ENCODE measurements around the gene ANKS6. TPM values are rescaled to one million over a fixed set of nuclear protein-coding genes. Genes with fewer than 3 reads are reported as not detected.

Gene ANKS6
- total RNA-seq, 2 experiments from 2014 or later: 14.6 to 15.0 TPM

DNA sequence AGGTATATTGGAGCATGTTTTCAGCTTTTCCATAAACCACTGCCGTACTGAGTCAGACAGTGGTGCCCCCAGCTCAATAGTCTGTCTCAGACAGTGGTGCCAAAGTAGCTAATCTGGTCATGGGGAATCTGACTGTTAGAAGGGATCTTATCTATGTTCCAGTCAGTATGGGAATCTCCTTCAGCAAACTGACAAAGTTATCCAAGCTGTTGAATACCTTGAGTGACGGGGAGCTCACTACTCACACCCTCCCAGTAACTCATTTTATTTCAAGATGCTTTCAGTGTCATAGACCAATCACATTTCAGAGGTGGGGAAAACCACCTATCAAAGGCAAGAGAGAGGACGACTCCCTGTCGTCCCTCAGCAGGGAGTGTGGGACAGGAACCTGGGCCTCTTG lies 18.7 kb downstream of the ANKS6 start:
- Mint-ChIP-seq H3K4me3 (no peak overlapping the region), H3K4me1 (ENCODE audit: low read depth) (no peaks in the 10 kb centered on the region), H3K27me3 (ENCODE audit: low read depth) (no peaks in the 10 kb centered on the region), H3K36me3 (ENCODE audit: low read depth) (peaks cover 17% of the 10 kb centered on the region), H3K9me3 (no peaks in the 10 kb centered on the region), H3K27ac (no peak overlapping the region)
- CTCF ChIA-PET: interaction anchor here (0.5 to 2.9 kb wide), 2 partner anchors 113 to 462 kb away, joined by 4 to 14 read pairs; no protein-coding TSS in a partner anchor
- no peak for DNase-seq
- intact Hi-C loops (cut with micrococcal nuclease): loop anchor here (2.0 kb wide), 2 partner anchors 241 to 573 kb away; no protein-coding TSS in a partner anchor

DNA sequence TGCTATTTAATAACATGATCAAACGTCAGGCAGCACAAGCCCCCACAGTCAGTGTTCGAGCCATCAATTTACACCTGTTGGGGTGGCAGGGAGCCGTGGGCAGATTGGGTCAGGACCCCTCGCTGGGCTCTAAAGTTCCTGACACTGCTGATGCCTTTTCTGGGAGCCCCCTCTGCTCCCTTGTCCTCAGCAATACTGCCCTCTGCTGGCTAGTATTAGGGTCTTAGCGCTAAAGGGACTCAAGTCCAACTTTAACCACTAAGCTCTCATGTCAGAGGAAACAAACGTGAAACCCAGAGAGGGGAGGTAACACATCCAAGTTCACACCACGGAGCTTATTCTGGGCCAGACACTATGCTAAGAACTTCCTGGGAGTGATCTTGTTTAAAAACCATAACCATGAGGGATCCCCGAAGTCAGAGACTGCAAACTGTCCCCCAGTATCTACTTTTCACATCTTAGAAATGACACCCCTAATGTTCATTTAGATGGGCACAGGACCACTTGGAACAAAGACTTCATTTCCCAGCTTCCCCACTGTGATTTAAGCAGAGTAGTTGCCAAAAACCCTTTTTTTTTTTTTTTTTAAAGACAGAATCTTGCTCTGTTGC lies 20.4 kb downstream of the ANKS6 start:
- no peaks in the 10 kb centered on the region for H3K27me3 Mint-ChIP-seq (ENCODE audit: low read depth)
- CTCF ChIA-PET: interaction anchor here (0.6 to 3.7 kb wide), 22 partner anchors 9 to 504 kb away, joined by 3 to 30 read pairs (median 4); no protein-coding TSS in a partner anchor
- no peak overlapping the region for H3K27ac Mint-ChIP-seq
- no peak overlapping the region for H3K4me3 Mint-ChIP-seq
- intact Hi-C loops (cut with micrococcal nuclease): loop anchor here (1.0 to 2.0 kb wide), 3 partner anchors 239 to 571 kb away; no protein-coding TSS in a partner anchor
- no peaks in the 10 kb centered on the region for H3K4me1 Mint-ChIP-seq (ENCODE audit: low read depth)
- no peaks in the 10 kb centered on the region for H3K9me3 Mint-ChIP-seq
- DNase-seq: peak; percentile 55
- peaks cover 20% of the 10 kb centered on the region for H3K36me3 Mint-ChIP-seq (ENCODE audit: low read depth)

DNA sequence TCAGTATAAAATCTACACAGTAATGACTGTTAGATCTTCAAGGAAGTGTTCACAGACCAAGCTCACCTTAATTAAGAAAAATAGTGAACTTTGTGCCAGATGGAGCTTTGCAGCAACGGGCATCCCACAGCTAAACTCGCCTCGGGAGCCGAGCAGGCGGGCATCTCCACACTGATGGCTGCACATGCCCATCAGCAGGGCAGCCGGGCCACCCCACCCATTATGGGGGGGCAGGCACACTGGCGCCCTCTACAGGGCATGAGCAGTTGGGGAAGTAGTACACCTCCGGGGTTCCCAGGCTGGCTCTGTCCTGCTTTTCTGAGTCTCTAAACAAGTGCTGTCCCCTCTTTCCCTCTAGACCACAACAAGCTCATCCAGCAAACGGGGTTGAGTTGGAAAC lies 21.6 kb downstream of the ANKS6 start:
- H3K27ac Mint-ChIP-seq: no peak overlapping the region
- no peaks in the 10 kb centered on the region for H3K4me1 Mint-ChIP-seq (ENCODE audit: low read depth)
- no peaks in the 10 kb centered on the region for H3K27me3 Mint-ChIP-seq (ENCODE audit: low read depth)
- no peaks in the 10 kb centered on the region for H3K9me3 Mint-ChIP-seq
- H3K4me3 Mint-ChIP-seq: no peak overlapping the region
- peak; percentile 38 for DNase-seq
- intact Hi-C loops (cut with micrococcal nuclease): no loop called here
- CTCF ChIA-PET: interaction anchor here (0.6 to 3.7 kb wide), 27 partner anchors 8 to 754 kb away, joined by 3 to 30 read pairs (median 4); no protein-coding TSS in a partner anchor
- peaks cover 28% of the 10 kb centered on the region for H3K36me3 Mint-ChIP-seq (ENCODE audit: low read depth)

DNA sequence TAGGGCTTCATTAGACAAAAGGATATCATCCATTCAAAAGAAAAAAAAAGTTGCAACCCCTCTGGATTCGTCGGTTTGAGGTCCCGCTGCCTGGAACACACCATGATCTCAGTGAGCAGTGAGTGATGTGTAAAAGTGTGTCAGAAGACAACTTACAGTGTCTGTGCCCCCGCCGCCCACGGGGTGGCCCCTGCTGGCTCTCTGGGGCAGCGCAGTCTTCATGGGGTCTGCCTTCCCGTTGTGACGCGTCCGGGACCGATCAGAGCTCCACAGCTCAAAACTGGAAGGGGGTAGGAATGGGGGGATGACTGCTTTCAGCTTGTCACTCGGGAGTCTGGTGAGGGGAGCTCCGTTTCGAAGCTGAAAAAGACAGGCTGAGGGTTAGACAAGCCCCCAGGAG lies 22.6 kb downstream of the ANKS6 start:
- intact Hi-C loops (cut with micrococcal nuclease): no loop called here
- no peak for DNase-seq
- no peak overlapping the region for H3K27ac Mint-ChIP-seq
- H3K36me3 Mint-ChIP-seq (ENCODE audit: low read depth): peaks cover 29% of the 10 kb centered on the region
- H3K4me3 Mint-ChIP-seq: no peak overlapping the region
- no peaks in the 10 kb centered on the region for H3K27me3 Mint-ChIP-seq (ENCODE audit: low read depth)
- H3K4me1 Mint-ChIP-seq (ENCODE audit: low read depth): no peaks in the 10 kb centered on the region
- CTCF ChIA-PET: interaction anchor here (0.6 to 3.7 kb wide), 9 partner anchors 7 to 323 kb away, joined by 3 to 30 read pairs (median 4); no protein-coding TSS in a partner anchor
- H3K9me3 Mint-ChIP-seq: no peaks in the 10 kb centered on the region

DNA sequence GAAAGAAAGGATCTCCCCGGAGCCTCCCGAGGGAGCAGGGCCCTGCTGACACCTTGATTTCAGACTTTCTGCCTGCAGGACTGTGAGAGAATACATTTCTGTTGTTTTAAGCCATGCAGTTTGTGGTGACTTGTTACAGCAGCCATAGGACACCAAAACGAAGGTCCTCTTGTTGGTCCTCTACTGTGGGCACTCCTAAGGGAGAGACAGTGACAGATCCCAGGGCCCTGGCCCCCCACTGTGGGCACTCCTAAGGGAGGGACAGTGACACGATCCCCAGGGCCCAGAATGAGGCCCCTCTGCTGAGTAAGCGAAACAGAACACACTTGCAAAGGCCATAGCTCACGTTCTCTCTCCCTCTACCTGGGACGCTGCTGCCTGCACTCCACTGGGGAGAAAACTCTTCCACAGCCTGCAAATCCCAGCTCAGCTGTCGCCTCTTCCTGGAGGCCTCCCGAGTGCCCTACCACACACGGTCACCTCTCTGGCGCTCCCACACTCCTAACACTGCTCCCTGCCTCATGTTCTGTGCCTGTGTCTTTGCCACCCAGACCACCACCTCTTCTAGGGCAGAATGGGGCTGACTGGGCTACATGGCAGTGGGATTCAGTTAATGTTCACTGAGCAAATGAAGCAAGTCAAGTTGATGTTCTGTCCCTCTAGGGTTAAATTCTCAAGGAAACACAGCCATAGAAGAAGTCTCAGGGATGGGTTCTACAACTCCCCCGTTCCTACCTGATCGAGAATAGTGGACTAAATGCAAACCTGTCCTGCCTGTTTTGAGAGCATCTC lies 23.8 kb downstream of the ANKS6 start:
- Mint-ChIP-seq H3K4me3 (no peak overlapping the region), H3K9me3 (no peaks in the 10 kb centered on the region), H3K27me3 (ENCODE audit: low read depth) (no peaks in the 10 kb centered on the region), H3K4me1 (ENCODE audit: low read depth) (no peaks in the 10 kb centered on the region), H3K36me3 (ENCODE audit: low read depth) (peaks cover 34% of the 10 kb centered on the region), H3K27ac (no peak overlapping the region)
- intact Hi-C loops (cut with micrococcal nuclease): no loop called here
- DNase-seq: no peak
- CTCF ChIA-PET: interaction anchor here (0.9 kb wide), 1 partner anchor 51 kb away, joined by 3 read pairs; no protein-coding TSS in a partner anchor

DNA sequence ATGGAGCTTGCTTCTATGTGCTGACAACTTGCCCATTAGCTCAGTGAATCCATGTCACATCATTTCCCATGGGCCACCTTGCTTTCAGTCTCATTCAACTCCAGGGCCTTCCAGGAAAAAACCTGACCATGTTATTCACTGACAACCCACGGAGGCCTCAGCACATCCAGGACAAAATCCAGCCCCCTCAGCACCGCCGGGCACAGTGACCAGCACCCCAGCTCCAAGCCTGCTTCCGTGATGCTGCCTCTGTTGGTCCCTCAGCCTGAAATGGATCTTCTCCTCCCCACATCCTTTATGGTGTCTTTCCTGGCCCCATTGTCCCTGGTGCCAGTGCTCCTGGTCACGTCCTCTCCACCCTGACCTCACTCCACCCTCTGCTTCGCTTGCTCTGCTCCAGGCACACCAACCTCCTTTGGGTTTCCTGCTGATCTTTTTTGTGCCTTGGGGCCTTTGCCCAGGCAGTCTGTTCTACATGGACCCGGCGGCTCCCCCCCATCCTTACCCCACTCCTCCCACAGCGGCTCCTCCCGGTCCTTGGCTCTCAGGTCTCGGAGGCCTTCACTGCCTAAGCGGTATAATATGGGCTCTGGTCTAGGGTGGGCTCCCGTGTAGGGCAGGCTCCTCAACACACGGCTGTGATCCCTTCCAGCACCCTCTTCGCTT lies 25.0 kb downstream of the ANKS6 start:
- Mint-ChIP-seq H3K9me3 (no peaks in the 10 kb centered on the region), H3K27me3 (ENCODE audit: low read depth) (no peaks in the 10 kb centered on the region), H3K36me3 (ENCODE audit: low read depth) (peaks cover 43% of the 10 kb centered on the region), H3K4me1 (ENCODE audit: low read depth) (no peaks in the 10 kb centered on the region), H3K4me3 (no peak overlapping the region), H3K27ac (no peak overlapping the region)
- no peak for DNase-seq
- intact Hi-C loops (cut with micrococcal nuclease): no loop called here
- CTCF ChIA-PET: no interaction called here

DNA sequence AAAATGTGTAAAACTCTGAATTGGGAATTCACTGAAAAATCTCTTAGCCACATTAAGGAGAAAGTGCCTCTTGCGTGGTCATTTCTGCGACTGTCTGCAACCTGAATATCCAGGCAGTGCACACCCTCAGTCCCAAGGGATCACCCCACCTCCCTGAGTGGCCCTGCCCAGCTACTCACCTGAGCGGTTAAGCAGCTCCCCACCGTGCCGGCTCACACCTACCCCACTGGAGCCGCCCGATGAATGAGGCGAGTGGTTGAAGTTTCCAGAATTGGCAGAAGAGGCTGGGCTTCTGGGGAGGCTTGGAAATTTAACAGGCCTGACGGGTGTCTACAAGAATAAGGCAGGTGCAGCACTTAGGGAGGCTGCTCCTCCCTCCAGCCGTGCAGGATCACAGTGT lies 25.6 kb downstream of the ANKS6 start:
- intact Hi-C loops (cut with micrococcal nuclease): no loop called here
- peaks cover 44% of the 10 kb centered on the region for H3K36me3 Mint-ChIP-seq (ENCODE audit: low read depth)
- no peaks in the 10 kb centered on the region for H3K4me1 Mint-ChIP-seq (ENCODE audit: low read depth)
- CTCF ChIA-PET: no interaction called here
- no peak overlapping the region for H3K4me3 Mint-ChIP-seq
- no peak for DNase-seq
- no peaks in the 10 kb centered on the region for H3K9me3 Mint-ChIP-seq
- H3K27ac Mint-ChIP-seq: no peak overlapping the region
- H3K27me3 Mint-ChIP-seq (ENCODE audit: low read depth): no peaks in the 10 kb centered on the region

DNA sequence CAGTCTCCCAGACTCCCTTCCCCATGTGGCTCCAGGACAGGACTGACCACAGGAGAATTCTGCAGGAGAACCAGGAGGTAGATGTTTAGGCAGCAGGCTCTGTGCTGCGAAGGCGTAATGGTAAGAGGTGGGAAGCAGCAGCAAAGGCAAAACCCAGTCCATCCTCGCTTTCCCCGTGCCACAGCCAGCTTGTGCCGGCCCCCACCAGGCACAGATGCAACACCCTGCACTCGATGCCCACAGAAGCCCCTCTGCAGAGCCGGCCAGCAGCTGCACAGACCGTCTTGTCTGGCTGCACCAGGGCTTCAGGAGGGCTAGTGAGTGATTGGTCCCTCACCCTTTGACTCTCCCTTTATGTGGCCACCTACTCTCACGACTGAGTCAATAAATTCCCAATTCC lies 28.0 kb downstream of the ANKS6 start:
- H3K27me3 Mint-ChIP-seq (ENCODE audit: low read depth): no peaks in the 10 kb centered on the region
- no peak for DNase-seq
- no peaks in the 10 kb centered on the region for H3K4me1 Mint-ChIP-seq (ENCODE audit: low read depth)
- H3K27ac Mint-ChIP-seq: no peak overlapping the region
- H3K4me3 Mint-ChIP-seq: no peak overlapping the region
- CTCF ChIA-PET: no interaction called here
- H3K36me3 Mint-ChIP-seq (ENCODE audit: low read depth): peaks cover 61% of the 10 kb centered on the region
- intact Hi-C loops (cut with micrococcal nuclease): no loop called here
- peaks cover 2% of the 10 kb centered on the region for H3K9me3 Mint-ChIP-seq

DNA sequence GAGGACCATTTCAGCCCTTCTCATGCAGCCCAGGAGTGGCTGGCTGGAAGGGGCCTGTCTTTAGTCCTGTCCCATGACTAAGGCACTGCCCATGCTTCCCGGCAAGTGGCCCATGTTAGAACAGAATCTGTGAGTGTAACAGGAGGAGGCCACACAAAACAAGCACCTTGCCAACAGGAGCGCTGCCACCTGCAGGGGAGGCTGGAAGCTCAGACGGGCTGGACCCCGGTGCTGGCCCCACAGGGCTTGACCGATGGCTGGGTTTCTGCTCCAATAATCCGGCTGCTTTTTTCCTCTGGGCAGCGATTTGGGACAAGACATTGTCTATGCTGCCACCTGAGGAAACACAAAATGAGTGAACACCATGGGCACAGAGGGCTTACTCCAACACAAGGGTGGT lies 28.4 kb downstream of the ANKS6 start:
- CTCF ChIA-PET: interaction anchor here (2.9 kb wide), 1 partner anchor 8 kb away, joined by 15 read pairs; no protein-coding TSS in a partner anchor
- no peaks in the 10 kb centered on the region for H3K4me1 Mint-ChIP-seq (ENCODE audit: low read depth)

DNA sequence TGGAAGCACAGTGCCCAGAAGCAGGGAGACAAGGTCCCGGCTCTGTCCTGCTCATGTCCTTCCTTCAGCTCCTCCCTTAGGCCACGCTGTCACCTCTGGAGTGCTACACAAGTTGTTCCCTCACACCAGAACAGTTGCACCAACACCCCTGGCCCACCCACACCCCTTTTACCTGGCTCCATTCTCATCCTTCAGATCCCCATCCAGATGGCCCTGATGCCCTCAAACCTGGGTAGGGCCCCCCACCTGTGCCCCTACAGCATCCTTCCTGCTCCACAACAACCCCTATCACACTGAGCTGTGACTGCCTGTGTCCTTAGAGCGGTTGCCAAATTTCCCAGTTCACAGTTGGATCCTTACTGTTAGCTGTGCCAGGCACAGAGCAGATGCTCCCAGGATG lies 29.2 kb downstream of the ANKS6 start:
- H3K4me3 Mint-ChIP-seq: no peak overlapping the region
- intact Hi-C loops (cut with micrococcal nuclease): no loop called here
- peaks cover 2% of the 10 kb centered on the region for H3K9me3 Mint-ChIP-seq
- CTCF ChIA-PET: interaction anchor here (2.9 kb wide), 1 partner anchor 8 kb away, joined by 15 read pairs; no protein-coding TSS in a partner anchor
- peaks cover 54% of the 10 kb centered on the region for H3K36me3 Mint-ChIP-seq (ENCODE audit: low read depth)
- no peaks in the 10 kb centered on the region for H3K27me3 Mint-ChIP-seq (ENCODE audit: low read depth)
- no peak for DNase-seq
- no peaks in the 10 kb centered on the region for H3K4me1 Mint-ChIP-seq (ENCODE audit: low read depth)
- H3K27ac Mint-ChIP-seq: no peak overlapping the region

More for the DNA sequence above, 28.4 kb downstream of the ANKS6 start:
- no peak overlapping the region for H3K27ac Mint-ChIP-seq
- H3K27me3 Mint-ChIP-seq (ENCODE audit: low read depth): no peaks in the 10 kb centered on the region
- peaks cover 58% of the 10 kb centered on the region for H3K36me3 Mint-ChIP-seq (ENCODE audit: low read depth)
- no peak overlapping the region for H3K4me3 Mint-ChIP-seq
- H3K9me3 Mint-ChIP-seq: peaks cover 2% of the 10 kb centered on the region
- no peak for DNase-seq
- intact Hi-C loops (cut with micrococcal nuclease): no loop called here

DNA sequence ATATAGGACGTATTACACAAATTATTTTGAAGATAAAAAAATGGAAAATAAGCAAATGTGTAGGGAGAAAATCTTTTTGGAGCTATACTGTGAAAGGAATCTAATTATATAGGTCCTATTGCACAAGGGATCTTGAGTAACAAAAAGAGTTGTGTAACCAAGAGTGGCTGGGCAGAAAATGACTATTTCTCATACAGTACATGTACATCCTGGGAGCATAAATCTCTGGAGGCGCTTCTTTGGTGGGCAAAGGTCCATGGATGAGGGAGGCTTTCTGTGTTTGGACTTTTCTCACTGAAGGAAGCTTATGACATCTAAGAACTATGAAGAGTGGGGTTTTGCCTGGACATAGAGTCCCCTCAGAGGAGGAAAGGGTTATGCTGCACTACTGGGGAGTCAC lies 29.8 kb downstream of the ANKS6 start:
- Mint-ChIP-seq H3K27me3 (ENCODE audit: low read depth) (no peaks in the 10 kb centered on the region), H3K4me1 (ENCODE audit: low read depth) (no peaks in the 10 kb centered on the region), H3K9me3 (peaks cover 2% of the 10 kb centered on the region), H3K27ac (no peak overlapping the region), H3K4me3 (no peak overlapping the region), H3K36me3 (ENCODE audit: low read depth) (peaks cover 52% of the 10 kb centered on the region)
- CTCF ChIA-PET: interaction anchor here (2.9 kb wide), 1 partner anchor 9 kb away, joined by 15 read pairs; no protein-coding TSS in a partner anchor
- intact Hi-C loops (cut with micrococcal nuclease): no loop called here
- no peak for DNase-seq

DNA sequence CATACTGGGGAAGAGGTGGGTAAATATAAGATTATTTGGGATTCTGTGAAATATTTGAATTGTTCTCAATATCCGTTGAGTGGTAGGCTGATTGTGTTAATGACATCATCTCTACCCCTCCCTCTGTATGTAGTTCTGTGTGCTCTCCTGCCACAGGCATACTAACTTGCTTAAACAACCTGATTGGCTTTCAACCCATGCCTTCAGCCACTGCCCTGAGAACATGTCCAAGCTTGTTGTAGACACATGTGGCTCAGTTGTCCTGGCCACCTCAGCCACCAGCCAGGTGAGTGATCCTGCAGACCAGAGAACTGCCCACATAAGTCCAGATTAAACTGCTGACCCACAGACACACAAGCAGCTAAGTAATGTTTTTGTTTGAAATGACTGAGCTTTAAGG lies 31.1 kb downstream of the ANKS6 start:
- no peak overlapping the region for H3K27ac Mint-ChIP-seq
- H3K9me3 Mint-ChIP-seq: peaks cover 2% of the 10 kb centered on the region
- intact Hi-C loops (cut with micrococcal nuclease): no loop called here
- DNase-seq: no peak
- H3K27me3 Mint-ChIP-seq (ENCODE audit: low read depth): no peaks in the 10 kb centered on the region
- no peak overlapping the region for H3K4me3 Mint-ChIP-seq
- CTCF ChIA-PET: interaction anchor here (2.9 kb wide), 1 partner anchor 10 kb away, joined by 15 read pairs; no protein-coding TSS in a partner anchor
- H3K4me1 Mint-ChIP-seq (ENCODE audit: low read depth): no peaks in the 10 kb centered on the region
- H3K36me3 Mint-ChIP-seq (ENCODE audit: low read depth): peaks cover 47% of the 10 kb centered on the region

All from activated naive CD4-positive, alpha-beta T cell treated with anti-CD3 and anti-CD28 coated beads for 36 hours (primary cell).